ENCODE measurements around the gene TTLL8. TPM values are rescaled to one million over a fixed set of nuclear protein-coding genes. Genes with fewer than 3 reads are reported as not detected.

The TTLL8 gene
- polyA plus RNA-seq, 1 donor from 2014 or later: not detected

Other genes starting within 250 kb of the TTLL8 start
- 3.1 TPM for gene BRD1, start 230.4 kb downstream of the TTLL8 start, polyA plus RNA-seq
- gene ZBED4, start 204.5 kb downstream of the TTLL8 start, polyA plus RNA-seq: 5.0 TPM
- gene ALG12, start 139.9 kb downstream of the TTLL8 start, polyA plus RNA-seq: 13.4 TPM
- gene CRELD2, start 139.7 kb downstream of the TTLL8 start, polyA plus RNA-seq: 29.7 TPM
- gene PIM3, start 97.5 kb downstream of the TTLL8 start, polyA plus RNA-seq: 47.1 TPM
- not detected for gene IL17REL, start 45.5 kb downstream of the TTLL8 start, polyA plus RNA-seq
- gene MLC1, start 27.1 kb upstream of the TTLL8 start, polyA plus RNA-seq: 0.08 TPM
- gene MOV10L1, start 31.7 kb upstream of the TTLL8 start, polyA plus RNA-seq: not detected
- gene PANX2, start 112.4 kb upstream of the TTLL8 start, polyA plus RNA-seq: not detected
- 28.0 TPM for gene TRABD, start 127.6 kb upstream of the TTLL8 start, polyA plus RNA-seq
- 2.3 TPM for gene SELENOO, start 142.7 kb upstream of the TTLL8 start, polyA plus RNA-seq
- 17.0 TPM for gene TUBGCP6, start 186.7 kb upstream of the TTLL8 start, polyA plus RNA-seq
- gene HDAC10, start 193.0 kb upstream of the TTLL8 start, polyA plus RNA-seq: 8.6 TPM
- 0.94 TPM for gene MAPK12, start 203.4 kb upstream of the TTLL8 start, polyA plus RNA-seq
- gene MAPK11, start 212.1 kb upstream of the TTLL8 start, polyA plus RNA-seq: 0.59 TPM
- gene PLXNB2, start 249.3 kb upstream of the TTLL8 start, polyA plus RNA-seq: 2.7 TPM

Measured in IgD-negative memory B cell (primary cell).